GM12872 (cell line): ENCODE measurements around the gene PLA2G4D.

Source experiments
- TF ChIP-seq, protein P1 (sequence below): IDR thresholded peaks from 3 replicates; pipeline ENCODE4 v1.5.1; 2011; ENCODE audit warnings: low read depth, mild to moderate bottlenecking, low read length, moderate library complexity; ENCODE audit not compliant: insufficient read depth

The PLA2G4D gene

DNA sequence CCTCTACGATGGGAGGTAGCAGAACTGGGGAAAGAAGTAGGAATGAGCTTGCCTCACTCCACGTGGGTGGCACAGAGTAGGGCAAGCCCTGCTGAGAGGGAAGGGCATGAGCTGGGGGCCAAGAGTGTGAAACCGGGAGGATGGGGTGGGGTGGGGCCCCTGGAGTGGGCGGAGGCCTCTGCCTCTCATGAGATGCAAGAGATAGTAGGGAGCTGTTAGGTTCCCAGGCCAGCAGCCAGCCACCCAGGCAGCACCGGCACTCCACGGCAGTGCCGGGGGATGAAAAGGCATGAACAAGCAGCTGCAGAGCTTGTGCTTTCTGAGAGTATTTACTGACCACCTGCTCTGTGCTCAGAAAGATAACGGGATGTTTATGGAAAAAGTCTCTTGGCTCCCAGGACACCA, 49.1 kb downstream of the PLA2G4D start:
- TF ChIP-seq, protein P1, sequence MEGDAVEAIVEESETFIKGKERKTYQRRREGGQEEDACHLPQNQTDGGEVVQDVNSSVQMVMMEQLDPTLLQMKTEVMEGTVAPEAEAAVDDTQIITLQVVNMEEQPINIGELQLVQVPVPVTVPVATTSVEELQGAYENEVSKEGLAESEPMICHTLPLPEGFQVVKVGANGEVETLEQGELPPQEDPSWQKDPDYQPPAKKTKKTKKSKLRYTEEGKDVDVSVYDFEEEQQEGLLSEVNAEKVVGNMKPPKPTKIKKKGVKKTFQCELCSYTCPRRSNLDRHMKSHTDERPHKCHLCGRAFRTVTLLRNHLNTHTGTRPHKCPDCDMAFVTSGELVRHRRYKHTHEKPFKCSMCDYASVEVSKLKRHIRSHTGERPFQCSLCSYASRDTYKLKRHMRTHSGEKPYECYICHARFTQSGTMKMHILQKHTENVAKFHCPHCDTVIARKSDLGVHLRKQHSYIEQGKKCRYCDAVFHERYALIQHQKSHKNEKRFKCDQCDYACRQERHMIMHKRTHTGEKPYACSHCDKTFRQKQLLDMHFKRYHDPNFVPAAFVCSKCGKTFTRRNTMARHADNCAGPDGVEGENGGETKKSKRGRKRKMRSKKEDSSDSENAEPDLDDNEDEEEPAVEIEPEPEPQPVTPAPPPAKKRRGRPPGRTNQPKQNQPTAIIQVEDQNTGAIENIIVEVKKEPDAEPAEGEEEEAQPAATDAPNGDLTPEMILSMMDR, result no peak

DNA sequence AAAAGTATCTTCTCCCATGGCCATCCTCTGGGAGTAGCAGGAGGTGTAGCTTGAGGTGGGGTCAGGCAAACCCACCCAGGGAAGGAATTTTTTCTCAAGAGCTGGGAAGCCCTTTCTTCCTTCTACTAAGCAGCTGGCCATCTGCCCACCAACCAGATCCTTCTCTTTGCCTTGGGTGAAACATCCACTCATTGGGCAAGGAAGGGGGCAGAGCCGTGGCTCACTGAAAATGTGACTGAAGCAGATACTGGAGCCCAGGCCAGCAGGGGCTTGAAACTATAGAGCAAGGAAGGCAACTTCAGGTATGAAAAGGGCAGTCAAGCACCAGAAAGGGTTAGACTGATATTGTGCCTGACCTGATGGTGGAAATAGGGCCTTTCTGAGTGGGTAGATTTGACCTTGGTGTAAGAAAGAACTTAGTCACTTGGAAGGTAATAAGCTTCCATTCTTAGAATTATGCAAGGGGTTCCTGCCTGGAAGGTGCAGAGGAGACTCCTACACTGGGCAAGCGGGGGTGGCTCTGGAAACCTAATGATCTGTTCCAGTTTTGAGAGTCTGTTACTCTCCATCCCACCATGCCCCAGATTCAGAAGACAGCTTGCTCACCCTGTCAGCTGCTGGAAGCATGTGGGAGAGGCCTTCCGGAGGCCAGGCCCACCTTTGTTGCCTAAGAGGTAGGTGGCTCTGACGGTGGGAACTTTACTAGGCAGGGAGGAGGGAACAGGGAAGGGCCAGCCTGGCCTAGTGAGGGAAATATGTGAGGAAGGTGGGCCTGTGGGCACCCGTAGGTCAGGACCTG, 51.6 kb downstream of the PLA2G4D start:
- TF ChIP-seq, protein P1, result no peak

DNA sequence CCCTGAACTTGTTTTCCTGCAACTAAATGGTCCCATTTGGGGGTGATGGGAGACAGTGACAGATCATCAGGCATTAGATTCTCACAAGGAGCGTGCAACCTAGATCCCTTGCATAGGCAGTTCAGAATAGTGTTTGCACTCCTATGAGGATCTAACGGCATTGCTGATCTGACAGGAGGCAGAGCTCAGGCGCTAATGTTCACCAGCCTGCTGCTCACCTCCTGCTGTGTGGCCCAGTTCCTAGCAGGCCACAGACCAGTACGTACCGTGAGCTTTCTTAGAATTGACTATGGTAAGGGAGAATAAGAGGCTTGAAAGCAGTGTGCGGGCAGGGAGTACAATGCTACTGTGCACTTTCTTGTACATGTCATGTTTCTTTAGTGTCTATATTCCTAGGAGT, 56.0 kb downstream of the PLA2G4D start:
- TF ChIP-seq, protein P1, result no peak

DNA sequence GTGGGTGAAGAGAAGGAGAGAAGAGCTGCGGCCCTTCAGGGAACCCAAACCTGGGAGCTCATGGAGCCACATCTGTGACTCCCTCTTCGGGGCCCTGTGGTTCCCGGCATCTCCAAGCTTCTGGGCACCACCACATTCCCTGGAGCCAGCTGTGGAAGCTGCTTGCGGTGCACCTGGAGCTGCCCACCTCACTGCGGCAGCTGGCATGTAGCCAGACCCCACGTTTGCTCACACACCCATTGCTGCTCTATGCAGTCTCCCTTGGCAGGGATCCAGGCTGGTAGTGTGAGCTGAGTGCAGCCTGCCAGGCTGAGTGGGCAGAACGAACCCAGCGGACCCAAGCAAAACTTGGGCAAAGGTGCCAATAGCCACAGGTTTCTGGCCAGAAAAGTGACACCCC, 56.7 kb downstream of the PLA2G4D start:
- TF ChIP-seq, protein P1, result no peak

DNA sequence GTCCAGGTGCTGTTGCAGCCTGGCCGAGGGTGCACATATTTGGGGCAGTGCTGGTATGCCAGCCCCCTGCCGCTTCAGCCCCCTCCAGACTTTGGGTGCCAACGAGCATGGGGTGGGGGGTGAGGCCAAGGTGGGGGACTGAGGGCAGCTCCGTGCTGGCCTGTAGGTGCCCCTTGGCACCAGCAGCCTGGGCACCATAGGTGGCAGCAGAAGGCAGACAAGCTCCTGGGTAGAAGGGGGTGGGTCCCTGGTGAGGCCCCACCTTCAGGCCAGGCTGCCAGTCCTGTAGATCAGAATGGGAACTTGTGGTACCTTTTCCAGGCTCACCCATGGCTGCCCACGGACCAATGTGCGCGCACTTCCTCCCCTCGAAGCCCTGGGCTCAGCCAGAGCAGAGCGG, 57.4 kb downstream of the PLA2G4D start:
- TF ChIP-seq, protein P1, result no peak

DNA sequence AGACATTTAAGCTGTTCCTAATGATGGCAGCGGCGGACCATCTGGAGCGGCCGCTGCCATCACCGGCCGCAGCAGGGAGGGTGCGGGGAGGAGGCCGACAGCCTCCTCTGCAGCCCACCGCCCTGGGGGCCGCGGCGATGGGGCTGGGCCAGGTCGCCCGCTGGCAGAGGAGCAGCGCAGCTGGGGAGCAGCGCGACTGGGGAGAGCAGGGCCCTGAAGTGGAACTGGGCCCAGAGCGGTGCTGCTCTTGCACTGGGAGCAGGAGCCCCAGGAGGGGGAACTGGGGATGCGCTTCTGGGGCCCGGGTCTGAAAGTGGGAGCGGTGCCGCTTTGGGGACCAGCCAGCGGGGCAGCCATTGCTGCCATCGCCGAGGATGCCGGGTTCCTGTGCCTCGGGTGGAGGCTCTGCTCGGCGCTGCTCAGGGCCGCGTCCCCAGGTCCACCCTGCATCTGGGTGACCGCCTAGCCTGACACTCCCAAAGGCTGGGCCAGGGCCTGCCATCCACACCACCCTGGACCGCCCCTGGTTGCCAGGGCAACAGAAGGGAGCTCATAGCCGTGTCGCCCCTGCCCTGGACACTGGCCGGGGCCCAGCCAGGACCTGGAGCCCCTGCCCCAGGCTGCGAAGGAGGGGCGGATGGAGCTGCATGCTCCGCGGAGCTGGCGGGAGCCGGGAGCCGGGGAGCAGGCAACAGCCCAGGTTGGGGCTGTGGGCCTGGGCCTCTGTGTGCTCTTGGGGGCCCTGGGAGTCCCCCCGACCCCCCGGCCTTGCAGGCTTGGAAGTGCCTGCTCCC, 58.1 kb downstream of the PLA2G4D start:
- TF ChIP-seq, protein P1, result no peak

DNA sequence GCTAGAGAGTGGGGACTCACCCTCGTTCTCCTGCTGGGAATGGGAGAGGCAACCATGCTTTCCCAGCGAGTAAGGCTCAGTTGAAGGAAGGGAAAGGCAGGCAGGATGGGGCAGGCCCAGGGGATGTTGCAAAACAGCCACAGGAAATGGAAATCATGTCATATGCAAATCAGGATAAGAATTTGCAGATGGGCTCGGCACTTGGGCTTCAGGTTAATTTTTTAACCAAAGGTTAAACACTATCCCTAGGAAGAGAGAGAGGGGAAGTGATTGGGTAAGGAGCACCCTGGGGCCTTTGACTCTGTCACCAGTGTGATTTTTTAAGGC, 59.0 kb downstream of the PLA2G4D start:
- TF ChIP-seq, protein P1, result no peak
